GM21576 (cell line): Measurements from ENCODE around the gene AEN.

Source experiments
- ATAC-seq: cut with Tn5 transposase; IDR thresholded peaks from one replicate; pipeline ENCODE4 v1.9.1; 2021; ENCODE audit warnings: mild to moderate bottlenecking, moderate library complexity; ENCODE audit not compliant: unreplicated experiment

AEN gene

DNA sequence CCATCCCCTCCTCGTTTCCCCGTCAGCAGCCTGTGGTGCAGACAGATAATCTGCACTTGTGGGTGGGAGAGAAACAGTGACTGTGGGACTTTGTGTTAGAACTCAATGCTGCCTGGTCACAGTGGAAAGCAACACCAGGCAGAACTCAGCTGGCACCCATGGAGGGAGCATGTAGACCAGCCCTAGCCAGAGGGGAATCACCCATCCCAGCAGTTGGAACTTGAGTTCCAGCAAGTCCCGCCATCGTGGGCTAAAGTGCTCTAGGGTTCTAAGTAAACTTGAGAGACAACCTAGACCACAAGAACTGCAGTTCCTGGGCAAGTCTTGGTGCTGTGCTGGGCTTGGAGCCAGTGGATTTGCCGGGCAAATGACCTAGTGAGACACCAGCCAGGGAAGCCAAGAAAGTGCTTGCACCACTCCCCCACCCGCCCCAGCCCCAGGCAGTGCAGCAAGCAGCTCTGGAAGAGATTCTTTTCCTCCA is 42.0 kb downstream of the AEN start:
- ATAC-seq, result no peak

DNA sequence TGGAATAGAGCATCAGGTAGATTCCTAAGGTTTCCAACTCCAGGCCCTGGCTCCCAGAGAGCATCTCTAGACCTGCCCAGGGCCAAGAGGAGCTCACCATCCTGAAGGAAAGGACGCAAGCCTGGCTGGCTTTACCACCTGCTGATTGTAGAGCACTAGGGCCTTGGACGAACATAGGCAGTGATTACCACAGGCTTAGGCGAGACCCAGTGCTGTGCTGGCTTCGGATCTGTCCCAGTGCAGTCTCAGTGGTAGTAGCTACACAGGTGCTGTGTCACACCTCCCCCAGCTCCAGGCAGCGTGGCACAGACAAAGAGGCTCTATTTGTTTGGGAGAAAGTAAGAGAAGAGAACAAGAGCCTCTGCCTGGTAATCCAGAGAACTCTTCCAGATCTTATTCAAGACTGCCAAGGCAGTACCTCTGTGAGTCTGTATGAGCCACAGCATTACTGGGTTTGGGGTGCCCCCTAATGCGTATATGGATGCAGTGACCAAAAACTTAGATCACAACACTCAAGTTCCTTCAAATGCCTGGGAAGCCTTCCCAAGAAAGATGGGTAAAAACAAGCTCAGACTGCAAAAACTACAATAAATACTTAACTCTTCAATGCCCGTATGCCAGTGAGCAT is 43.1 kb downstream of the AEN start:
- no peak for ATAC-seq

DNA sequence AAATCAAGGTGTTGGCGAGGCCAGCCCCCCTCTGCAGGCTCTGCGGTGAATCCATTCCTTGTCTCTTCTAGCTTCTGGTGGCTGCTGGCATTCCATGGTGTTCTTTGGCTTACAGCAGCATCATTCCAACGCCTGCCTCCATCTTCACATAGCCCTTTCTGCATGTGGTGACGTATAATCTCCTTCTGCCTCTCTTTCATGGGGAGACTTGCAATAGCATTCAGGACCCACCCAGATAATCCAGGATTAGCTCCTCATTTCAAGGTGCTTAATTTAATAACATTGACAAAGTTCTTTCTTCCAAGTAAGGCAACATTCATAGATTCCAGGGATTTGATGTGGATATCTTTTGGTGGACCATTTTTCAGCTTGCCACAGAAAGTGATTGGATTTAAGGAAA is 53.5 kb downstream of the AEN start:
- no peak for ATAC-seq

GRCh38 chr15:88678755-88679154 is 57.6 kb downstream of the AEN start:
- ATAC-seq, result no peak

DNA sequence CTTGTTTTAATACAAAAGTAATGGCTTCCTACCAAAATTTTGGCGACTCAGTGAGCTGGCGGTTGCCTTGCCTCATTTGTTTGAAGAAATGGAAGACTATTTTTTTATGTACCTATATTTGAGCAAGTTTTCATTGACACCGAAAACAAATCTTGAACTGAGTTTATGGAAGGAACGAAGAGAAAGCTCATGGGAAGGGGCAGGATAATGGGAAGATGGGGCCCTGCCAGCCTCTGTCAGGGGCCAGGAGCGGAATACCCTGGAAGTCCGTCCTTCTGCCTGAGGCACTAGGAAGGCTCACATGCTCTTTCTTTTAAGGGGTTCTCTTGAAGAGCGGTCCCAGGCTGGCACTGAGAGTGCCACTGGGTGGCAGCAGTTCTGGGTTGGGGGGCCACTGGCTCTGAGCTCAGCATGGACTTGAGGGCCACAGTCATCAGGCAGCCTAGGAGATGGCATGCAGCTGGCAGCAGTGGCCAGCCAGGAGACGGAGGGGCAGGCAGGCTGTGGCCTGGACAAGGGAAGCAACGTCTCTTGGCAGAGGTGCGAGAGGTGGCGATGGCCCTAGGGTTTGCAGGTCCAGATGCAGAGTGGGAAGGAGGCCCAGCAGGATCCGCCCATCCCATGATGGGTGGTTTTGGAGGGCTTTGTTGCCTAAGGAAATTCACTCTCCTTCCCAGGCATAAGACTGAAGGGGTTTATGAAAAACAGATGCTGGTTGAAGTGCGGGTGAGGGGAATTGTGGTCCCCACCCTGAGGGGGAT is 59.3 kb downstream of the AEN start:
- ATAC-seq, result no peak

DNA sequence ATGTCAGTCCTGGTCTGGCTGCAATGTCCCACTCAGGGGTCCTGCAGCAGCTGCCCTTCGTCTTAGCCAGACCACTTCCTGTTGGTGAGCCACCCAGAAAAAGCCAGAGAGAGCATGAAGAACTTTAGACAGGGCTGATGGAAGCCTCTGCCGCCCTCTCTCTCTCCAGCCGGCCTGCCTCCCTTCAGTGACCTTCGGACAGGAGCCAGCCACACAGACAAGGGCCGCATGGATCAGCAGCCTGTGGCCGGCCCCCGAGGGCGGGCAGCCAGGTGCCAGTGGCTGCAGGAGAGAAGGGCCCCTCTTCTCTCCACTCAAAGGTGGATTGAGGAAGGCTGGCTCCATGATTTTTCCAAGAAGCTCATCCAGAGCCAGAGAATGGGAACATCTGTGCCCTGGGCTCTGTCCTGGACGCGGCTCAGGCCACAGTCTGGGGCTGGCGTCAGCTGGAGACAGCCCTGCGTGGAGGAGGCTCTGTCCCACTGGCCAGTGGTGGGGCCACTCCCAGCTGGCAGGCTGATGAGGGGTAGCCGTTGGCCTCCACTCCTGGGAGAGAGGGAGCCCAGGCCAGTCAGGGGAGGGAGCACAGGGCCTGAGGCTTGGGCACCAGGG is 60.6 kb downstream of the AEN start:
- no peak for ATAC-seq
